ENCODE measurements around the gene GAREM1. TPM values are rescaled to one million over a fixed set of nuclear protein-coding genes. Genes with fewer than 3 reads are reported as not detected.

Gene GAREM1
- total and polyA plus RNA-seq, 2 of the 8 experiments (the other 6 are each of a cell fraction or from before 2014, with no cell fraction given) = 3.6 to 9.2 TPM

DNA sequence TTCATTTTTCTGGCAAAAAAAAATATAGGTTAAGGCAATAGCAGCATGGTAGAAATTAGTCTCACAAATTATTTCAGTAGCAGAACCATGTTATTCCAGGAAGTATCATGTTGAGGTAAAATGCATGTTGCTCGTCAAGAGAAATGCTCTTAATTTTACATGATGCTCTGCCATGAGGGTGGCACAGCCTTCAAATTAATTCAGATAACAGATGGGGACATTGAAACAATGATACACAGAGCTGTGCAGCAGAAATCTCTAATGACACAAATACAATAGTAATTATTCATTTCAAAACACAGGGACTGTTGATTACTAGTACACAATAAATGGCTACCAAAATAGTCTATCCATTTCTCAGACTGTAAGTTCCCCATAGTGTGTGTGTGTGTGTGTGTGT lies 24.8 kb downstream of the GAREM1 start:
- no peak overlapping the region for H3K23ac ChIP-seq (ENCODE audit: insufficient read length)
- peaks cover 0 to 23% of the 10 kb centered on the region in 2 experiments; a peak in 2 of 4 replicates for H3K79me2 ChIP-seq (ENCODE audit: control insufficient read depth in 1 of 2, insufficient read depth in 2 of 2, low read length in 2 of 2)
- WGBS, 2 experiments (ENCODE audit: extremely low coverage in 1 of 2, insufficient coverage in 1 of 2, insufficient read length in 1 of 2, insufficient replicate concordance in 2 of 2, low coverage in 1 of 2, low lambda C conversion rate in 2 of 2, missing lambda C conversion rate in 1 of 2) = 84% methylated on average over 1 of the region's 1 CpG; no CpG with 5 or more reads in 1 of the 2 experiments
- FAIRE-seq = no peak
- H4K5ac ChIP-seq (ENCODE audit: insufficient read length, low read depth, low read length) = no peak overlapping the region
- H2BK120ac ChIP-seq (replicated peaks; ENCODE audit: low read depth, low read length) = no peak overlapping the region
- H3K27me3 ChIP-seq (replicated peaks in 1 of 4; ENCODE audit: control insufficient read depth in 3 of 4, extremely low read depth in 1 of 4, insufficient read depth in 3 of 4, low read length in 3 of 4) = no peaks in the 10 kb centered on the region
- ChIA-PET CTCF (ENCODE audit: partially characterized antibody) (interaction anchor here (1.0 to 1.5 kb wide), 2 partner anchors 9 to 24 kb away, joined by 3 read pairs; no protein-coding TSS in a partner anchor), POLR2A (ENCODE audit: partially characterized antibody) (no interaction called here)
- H2AK5ac ChIP-seq (ENCODE audit: low read depth, low read length) = no peak overlapping the region
- no peaks in the 10 kb centered on the region for H3K9me3 ChIP-seq (ENCODE audit: insufficient read depth in 2 of 2, low read depth in 1 of 2, low read length in 1 of 2)
- H3K23me2 ChIP-seq (ENCODE audit: low read depth, low read length) = no peaks in the 10 kb centered on the region
- H3K9ac ChIP-seq (replicated peaks in 1 of 4; ENCODE audit: extremely low read depth in 1 of 4, low read depth in 3 of 4, low read length in 3 of 4) = no peak overlapping the region
- H4K8ac ChIP-seq (ENCODE audit: extremely low read depth, insufficient read depth, low read length) = no peak overlapping the region
- no peak overlapping the region for H2BK12ac ChIP-seq (ENCODE audit: low read depth, low read length)
- no peak overlapping the region for H3K4me3 ChIP-seq (ENCODE audit: extremely low read depth in 1 of 4, insufficient read depth in 2 of 4, low read depth in 3 of 4, low read length in 4 of 4)
- H3K4me2 ChIP-seq (ENCODE audit: insufficient read depth in 1 of 2, low read depth in 2 of 2, low read length in 2 of 2) = no peak overlapping the region
- TF ChIP-seq SAP30 (IDR thresholded peaks at IDR 0.05; ENCODE audit: insufficient read depth, insufficient replicate concordance, low read length) = no peak
- no peak for TF ChIP-seq SP4 (IDR thresholded peaks at IDR 0.05; ENCODE audit: low read length)
- TF ChIP-seq FOSL1 (IDR thresholded peaks at IDR 0.05; ENCODE audit: insufficient read depth, low read depth, low read length) = no peak
- TF ChIP-seq MAX (IDR thresholded peaks at IDR 0.05) = no peak
- TF ChIP-seq EZH2 (IDR thresholded peaks at IDR 0.05; ENCODE audit: low read depth, low read length, severe bottlenecking) = no peak
- no peak for TF ChIP-seq RXRA (IDR thresholded peaks at IDR 0.05; ENCODE audit: insufficient read depth, low read depth, low read length)
- no peak for TF ChIP-seq TEAD4 (IDR thresholded peaks at IDR 0.05; ENCODE audit: low read depth, low read length)
- TF ChIP-seq YY1 (IDR thresholded peaks at IDR 0.05; ENCODE audit: low read depth, low read length) = no peak
- TF ChIP-seq, protein P1, sequence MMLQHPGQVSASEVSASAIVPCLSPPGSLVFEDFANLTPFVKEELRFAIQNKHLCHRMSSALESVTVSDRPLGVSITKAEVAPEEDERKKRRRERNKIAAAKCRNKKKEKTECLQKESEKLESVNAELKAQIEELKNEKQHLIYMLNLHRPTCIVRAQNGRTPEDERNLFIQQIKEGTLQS (IDR thresholded peaks at IDR 0.05; ENCODE audit: insufficient read depth, low read depth, low read length) = no peak
- TF ChIP-seq, protein P2, sequence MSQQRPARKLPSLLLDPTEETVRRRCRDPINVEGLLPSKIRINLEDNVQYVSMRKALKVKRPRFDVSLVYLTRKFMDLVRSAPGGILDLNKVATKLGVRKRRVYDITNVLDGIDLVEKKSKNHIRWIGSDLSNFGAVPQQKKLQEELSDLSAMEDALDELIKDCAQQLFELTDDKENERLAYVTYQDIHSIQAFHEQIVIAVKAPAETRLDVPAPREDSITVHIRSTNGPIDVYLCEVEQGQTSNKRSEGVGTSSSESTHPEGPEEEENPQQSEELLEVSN (IDR thresholded peaks at IDR 0.05) = no peak
- TF ChIP-seq, protein P3, sequence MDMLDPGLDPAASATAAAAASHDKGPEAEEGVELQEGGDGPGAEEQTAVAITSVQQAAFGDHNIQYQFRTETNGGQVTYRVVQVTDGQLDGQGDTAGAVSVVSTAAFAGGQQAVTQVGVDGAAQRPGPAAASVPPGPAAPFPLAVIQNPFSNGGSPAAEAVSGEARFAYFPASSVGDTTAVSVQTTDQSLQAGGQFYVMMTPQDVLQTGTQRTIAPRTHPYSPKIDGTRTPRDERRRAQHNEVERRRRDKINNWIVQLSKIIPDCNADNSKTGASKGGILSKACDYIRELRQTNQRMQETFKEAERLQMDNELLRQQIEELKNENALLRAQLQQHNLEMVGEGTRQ (IDR thresholded peaks at IDR 0.05; ENCODE audit: low read length) = no peak
- TF ChIP-seq KDM5A (IDR thresholded peaks at IDR 0.05; ENCODE audit: low read length) = no peak
- H3K79me1 ChIP-seq (ENCODE audit: low read depth, low read length) = no peaks in the 10 kb centered on the region; the same call in 1 of the 2 replicates
- H3K4ac ChIP-seq (replicated peaks; ENCODE audit: insufficient read length, low read depth, low read length) = no peak overlapping the region
- DNase-seq (ENCODE audit: low read depth in 1 of 2, low spot score in 2 of 2) = no peak
- no peak overlapping the region for H4K91ac ChIP-seq (replicated peaks; ENCODE audit: insufficient read length, low read length)
- no peak overlapping the region for H2BK20ac ChIP-seq (ENCODE audit: low read length)
- H2AFZ ChIP-seq (ENCODE audit: low read length) = no peak overlapping the region
- H2BK5ac ChIP-seq (ENCODE audit: low read depth, low read length) = no peak overlapping the region
- H3K4me1 ChIP-seq (replicated peaks in 1 of 4; ENCODE audit: control insufficient read depth in 3 of 4, insufficient read depth in 4 of 4, low read length in 3 of 4) = no peaks in the 10 kb centered on the region
- H4K20me1 ChIP-seq (replicated peaks in 1 of 2; ENCODE audit: control insufficient read depth in 1 of 2, insufficient read depth in 2 of 2, low read length in 2 of 2) = no peaks in the 10 kb centered on the region
- no peak overlapping the region for H3K14ac ChIP-seq (ENCODE audit: insufficient read length)
- H2BK15ac ChIP-seq (ENCODE audit: low read length) = no peak overlapping the region
- no peak overlapping the region for H3K18ac ChIP-seq (ENCODE audit: extremely low read depth, low read length)
- no peaks in the 10 kb centered on the region for H3K36me3 ChIP-seq (ENCODE audit: control insufficient read depth in 2 of 4, insufficient read depth in 4 of 4, low read length in 3 of 4)
- H3K56ac ChIP-seq (replicated peaks; ENCODE audit: insufficient read length, low read depth, low read length) = no peak overlapping the region
- no peak overlapping the region for H3K27ac ChIP-seq (ENCODE audit: low read depth, low read length)

Measured in H1 (cell line).